GM12891 (cell line): Measurements from ENCODE around the gene SYDE2.

ENCODE experiments used
- DNase-seq: peaks from one replicate; pipeline ENCODE4 v3.0.0; 2011; ENCODE audit warnings: low spot score; ENCODE audit not compliant: insufficient read length
- FAIRE-seq: peaks from 2 replicates; lab custom pipeline; 2011; peaks lifted over from hg19 to GRCh38; lab: Jason Lieb, UNC
- PAX5 ChIP-seq: IDR thresholded peaks from 2 replicates; pipeline ENCODE4 v1.6.1; 2011; ENCODE audit warnings: low read length, moderate library complexity, mild to moderate bottlenecking; ENCODE audit not compliant: insufficient read depth, severe bottlenecking
- POLR2A ChIP-seq: IDR thresholded peaks from 2 replicates; pipeline ENCODE4 v1.6.1; 2011; ENCODE audit warnings: low read depth, low read length, control low read depth
- POLR2AphosphoS5 ChIP-seq: IDR thresholded peaks from 2 replicates; pipeline ENCODE4 v1.6.1; 2011; ENCODE audit warnings: low read depth, low read length, control low read depth
- POU2F2 ChIP-seq: IDR thresholded peaks from 2 replicates; pipeline ENCODE4 v1.6.1; 2011; ENCODE audit warnings: low read depth, mild to moderate bottlenecking, control low read depth, low read length, moderate library complexity
- SPI1 ChIP-seq: IDR thresholded peaks from 2 replicates; pipeline ENCODE4 v1.6.1; 2011; ENCODE audit warnings: low read depth, low read length, control low read depth
- TAF1 ChIP-seq: IDR thresholded peaks from 2 replicates; pipeline ENCODE4 v1.6.1; 2011; ENCODE audit warnings: low read depth, low read length, control low read depth

SYDE2 gene

GRCh38 chr1:85134583-85135391 lies 66.0 kb downstream of the SYDE2 start:
- no peak for TF ChIP-seq POLR2AphosphoS5
- TF ChIP-seq SPI1 = no peak
- no peak for TF ChIP-seq TAF1
- TF ChIP-seq POLR2A = no peak
- TF ChIP-seq POU2F2 = no peak
- no peak for TF ChIP-seq PAX5
- FAIRE-seq (no peak), DNase-seq (no peak)

DNA sequence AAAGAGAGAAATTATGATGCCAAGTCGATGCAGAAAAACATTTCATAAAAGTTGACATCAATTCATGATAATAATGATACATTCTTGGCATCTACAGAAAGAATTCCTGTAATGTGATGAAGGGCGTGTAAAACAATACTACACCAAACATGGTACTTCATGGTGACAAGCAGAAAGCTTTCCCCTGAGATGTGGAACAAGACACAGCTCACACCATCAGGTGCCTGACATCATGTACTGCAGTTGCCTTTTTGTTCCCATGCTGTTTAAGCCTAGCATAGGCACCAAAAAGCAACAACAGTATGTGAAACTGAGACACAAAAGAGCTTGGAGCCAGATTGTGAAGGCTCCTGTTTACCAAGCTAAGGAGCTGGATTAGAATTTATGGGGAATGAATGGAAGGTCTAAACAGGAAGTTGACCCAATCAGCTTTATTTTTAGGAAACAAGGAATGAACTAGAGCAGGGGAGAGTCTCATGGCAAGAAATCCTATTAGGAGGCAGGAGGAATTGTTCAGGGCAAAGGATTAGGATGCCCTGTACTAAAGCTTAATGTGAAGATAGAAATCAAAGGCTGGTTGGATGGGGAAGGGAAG lies 67.2 kb downstream of the SYDE2 start:
- no peak for DNase-seq
- no peak for FAIRE-seq
- TF ChIP-seq PAX5 (no peak), POLR2A (no peak), SPI1 (no peak), POLR2AphosphoS5 (no peak), TAF1 (no peak), POU2F2 (no peak)

DNA sequence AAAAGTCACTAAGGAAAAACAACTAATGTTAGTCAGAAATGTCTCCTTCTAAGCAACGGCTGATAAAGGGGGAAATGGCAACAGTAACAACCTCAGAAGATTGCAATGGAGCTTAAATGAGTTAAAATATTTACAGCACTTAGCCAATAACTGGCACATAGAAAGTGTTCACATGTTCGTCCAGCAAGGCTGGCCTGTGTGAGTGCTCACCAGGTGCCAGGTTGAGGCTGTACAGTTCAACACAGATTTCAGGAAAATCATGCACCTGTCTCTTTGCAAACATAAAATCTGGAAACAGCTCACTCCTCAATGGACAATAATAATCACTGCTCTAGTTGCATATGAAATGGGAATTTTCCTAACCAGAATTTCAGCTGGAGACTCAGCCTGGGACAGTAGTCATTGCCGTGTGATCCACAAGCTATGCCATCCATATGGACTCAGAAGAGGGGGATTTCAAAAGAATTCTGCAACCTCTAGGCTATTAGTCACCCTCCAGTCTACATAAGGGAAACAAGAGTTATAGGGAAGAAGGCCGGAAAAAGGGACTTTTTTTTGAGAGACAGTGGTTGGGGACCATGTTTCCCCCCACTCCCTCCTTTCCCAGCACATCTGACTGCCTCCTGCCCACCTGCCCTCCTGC lies 68.6 kb downstream of the SYDE2 start:
- DNase-seq (no peak), FAIRE-seq (no peak)
- TF ChIP-seq SPI1 (no peak), POLR2AphosphoS5 (no peak)

GRCh38 chr1:85128316-85128715 lies 72.5 kb downstream of the SYDE2 start:
- no peak for FAIRE-seq
- no peak for DNase-seq
- TF ChIP-seq SPI1 (no peak), POLR2A (no peak), PAX5 (no peak), TAF1 (no peak), POLR2AphosphoS5 (no peak), POU2F2 (no peak)

DNA sequence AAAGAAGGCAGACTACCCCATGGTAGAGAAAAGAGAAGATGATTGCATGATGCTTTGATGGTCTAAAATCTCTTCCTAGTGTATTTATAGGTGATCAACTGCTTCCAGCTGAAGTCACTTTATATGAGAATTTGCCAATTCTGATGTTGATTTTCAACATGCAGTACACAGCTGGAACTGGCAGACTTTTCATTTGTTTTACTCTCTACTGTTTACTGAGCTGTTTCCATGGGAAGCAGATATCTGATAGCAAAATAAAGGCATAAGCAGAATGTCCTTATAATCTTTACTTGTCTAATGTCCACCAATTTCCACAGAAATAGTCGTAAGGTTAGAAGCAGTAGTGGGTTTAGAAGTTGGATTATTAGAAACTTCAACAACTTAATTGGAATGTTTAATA lies 74.9 kb downstream of the SYDE2 start:
- FAIRE-seq (no peak), DNase-seq (no peak)
- no peak for TF ChIP-seq POLR2A

DNA sequence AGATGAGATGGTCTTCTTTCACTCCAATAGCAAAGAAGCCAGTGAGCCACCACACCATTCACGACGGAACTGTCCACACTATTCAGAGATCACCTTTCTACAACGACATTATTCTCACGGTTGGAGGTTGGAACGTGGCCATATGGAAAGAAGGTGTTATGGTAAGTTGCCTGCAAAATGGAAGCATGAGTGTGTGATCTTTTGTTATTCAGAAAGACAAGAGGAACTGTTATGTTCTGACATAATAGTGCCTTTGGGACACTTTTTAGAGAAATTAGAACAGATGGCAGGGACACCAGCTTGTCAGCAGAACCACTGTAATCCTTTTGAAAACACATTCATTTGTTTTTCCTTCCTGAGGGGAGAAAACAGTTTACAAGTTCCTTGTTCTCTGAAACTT lies 76.7 kb downstream of the SYDE2 start:
- FAIRE-seq (peak; percentile 43), DNase-seq (no peak)
- TF ChIP-seq SPI1 = no peak
- TF ChIP-seq POLR2A = no peak
- TF ChIP-seq POU2F2 = no peak
- TF ChIP-seq TAF1 = no peak
- no peak for TF ChIP-seq PAX5
- TF ChIP-seq POLR2AphosphoS5 = no peak

DNA sequence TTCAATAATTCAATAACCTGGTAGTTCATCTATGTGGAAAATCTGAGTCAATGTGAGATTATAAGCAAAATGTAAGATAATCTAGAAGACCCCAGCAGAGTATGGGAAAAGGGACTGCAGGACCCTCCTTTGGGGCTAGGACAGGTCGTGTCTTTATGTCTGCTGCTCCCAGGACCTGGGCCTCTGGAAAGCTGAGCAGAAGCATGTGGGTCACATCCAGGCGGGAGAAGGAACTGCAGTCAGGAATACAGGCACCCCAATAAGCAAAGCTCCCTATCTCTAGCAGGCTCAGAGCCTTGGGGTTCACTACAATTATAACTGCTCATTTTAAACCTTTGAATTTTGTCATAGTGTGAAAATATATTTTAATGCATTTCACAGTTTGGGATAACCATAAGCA lies 78.6 kb downstream of the SYDE2 start:
- no peak for FAIRE-seq
- DNase-seq = no peak
- TF ChIP-seq PAX5 (no peak), TAF1 (no peak), POLR2A (no peak), SPI1 (no peak), POLR2AphosphoS5 (no peak), POU2F2 (no peak)

DNA sequence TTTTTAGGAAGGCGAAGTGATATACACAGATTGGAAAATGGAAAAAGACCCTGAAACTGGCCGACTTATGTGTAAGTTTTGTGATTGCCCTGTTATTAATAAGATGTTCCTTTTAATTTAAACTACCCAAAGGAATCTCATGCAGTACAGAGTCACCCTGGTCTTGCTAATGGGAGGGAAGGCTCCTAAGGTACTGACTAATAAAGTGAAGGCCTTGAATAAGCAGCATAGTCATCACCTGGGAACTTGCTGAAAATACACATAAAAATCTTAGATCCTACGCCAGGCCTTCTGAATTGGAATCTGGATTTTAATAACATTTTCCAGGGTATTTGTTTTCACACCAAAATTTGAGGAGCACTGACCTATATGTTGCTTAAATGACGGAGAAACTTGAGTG lies 79.1 kb downstream of the SYDE2 start:
- DNase-seq (no peak), FAIRE-seq (no peak)
- TF ChIP-seq PAX5 (no peak), POLR2A (no peak), TAF1 (no peak), SPI1 (no peak), POU2F2 (no peak), POLR2AphosphoS5 (no peak)

GRCh38 chr1:85118751-85119150 lies 82.1 kb downstream of the SYDE2 start:
- DNase-seq (no peak), FAIRE-seq (no peak)
- no peak for TF ChIP-seq SPI1
- TF ChIP-seq POU2F2 = no peak
- TF ChIP-seq PAX5 = no peak
- no peak for TF ChIP-seq POLR2A
- TF ChIP-seq POLR2AphosphoS5 = no peak
- no peak for TF ChIP-seq TAF1

GRCh38 chr1:85116856-85117255 lies 84.0 kb downstream of the SYDE2 start:
- no peak for DNase-seq
- TF ChIP-seq PAX5 (no peak), SPI1 (no peak), TAF1 (no peak), POLR2AphosphoS5 (no peak), POLR2A (no peak), POU2F2 (no peak)
- no peak for FAIRE-seq
